Neural progenitor cell (in vitro differentiated cells): ENCODE results near the gene FAM3B.

ENCODE experiments used
- CTCF ChIP-seq: fragments of 200-600 bp; sonication (generic); IDR thresholded peaks from 2 replicates; pipeline ENCODE4 v1.5.1; 2017; ENCODE audit warnings: antibody characterized with exemption, mild to moderate bottlenecking
- EZH2 ChIP-seq: fragments of 200-600 bp; sonication (generic); IDR thresholded peaks from 2 replicates; pipeline ENCODE4 v1.6.1; 2017; ENCODE audit warnings: antibody characterized with exemption, mild to moderate bottlenecking, moderate library complexity
- EZH2phosphoT487 ChIP-seq: fragments of 200-600 bp; sonication (generic); IDR thresholded peaks from 2 replicates; pipeline ENCODE4 v1.6.1; 2017; ENCODE audit warnings: antibody characterized with exemption

- TF ChIP-seq CTCF: no peak
- TF ChIP-seq EZH2: no peak
- no peak for TF ChIP-seq EZH2phosphoT487
Observed at GRCh38 chr21:41374867-41375533, 58.4 kb downstream of the FAM3B start.
